ENCODE data around the gene FRMPD2. TPM values are rescaled to one million over a fixed set of nuclear protein-coding genes. Genes with fewer than 3 reads are reported as not detected.
"Not testable (repeated sequence)": the region's sequence is repeated elsewhere in the genome, so short reads cannot be mapped to it uniquely, and the experiment has no call there.

FRMPD2 gene
- total RNA-seq, 4 donors from 2014 or later: 1.2 TPM; not detected in 3

GRCh38 chr10:48249004-48249762 is 25.3 kb downstream of the FRMPD2 start:
- H3K4me3 ChIP-seq (ENCODE audit: low read depth, poor library complexity, severe bottlenecking): no peak overlapping the region
- peak in 1 of 2 donors; percentile 64 for DNase-seq (ENCODE audit: low spot score in 2 of 2)
- 84 to 88% methylated on average over 6 of the region's 6 CpGs for WGBS, 2 donors
- intact Hi-C loops (cut with DNase I; ENCODE audit: low total_unique reads): no loop called here
- TF ChIP-seq CTCF (IDR thresholded peaks at IDR 0.05) (no peak), POLR2A (IDR thresholded peaks at IDR 0.05) (no peak)

GRCh38 chr10:48248462-48248861 is 26.0 kb downstream of the FRMPD2 start:
- DNase-seq (ENCODE audit: low spot score in 2 of 2): no peak
- TF ChIP-seq POLR2A (IDR thresholded peaks at IDR 0.05): no peak
- TF ChIP-seq CTCF (IDR thresholded peaks at IDR 0.05): no peak
- H3K4me3 ChIP-seq (ENCODE audit: low read depth, poor library complexity, severe bottlenecking): no peak overlapping the region
- intact Hi-C loops (cut with DNase I; ENCODE audit: low total_unique reads): no loop called here
- 59 to 64% methylated on average over 2 of the region's 2 CpGs for WGBS, 2 donors

- 50 to 63% methylated on average over 2 of the region's 2 CpGs for WGBS, 2 donors
- intact Hi-C loops (cut with DNase I; ENCODE audit: low total_unique reads): no loop called here
- no peak overlapping the region for H3K4me3 ChIP-seq (ENCODE audit: low read depth, poor library complexity, severe bottlenecking)
- TF ChIP-seq POLR2A (IDR thresholded peaks at IDR 0.05) (no peak), CTCF (IDR thresholded peaks at IDR 0.05) (no peak)
- DNase-seq (ENCODE audit: low spot score in 2 of 2): peak in 1 of 2 donors; percentile 43
Observed at GRCh38 chr10:48247680-48248079, 26.8 kb downstream of the FRMPD2 start.

GRCh38 chr10:48246501-48246900 is 28.0 kb downstream of the FRMPD2 start:
- WGBS, 2 donors: 81 to 85% methylated on average over 1 of the region's 1 CpG
- no peak overlapping the region for H3K4me3 ChIP-seq (ENCODE audit: low read depth, poor library complexity, severe bottlenecking)
- intact Hi-C loops (cut with DNase I; ENCODE audit: low total_unique reads): no loop called here
- DNase-seq (ENCODE audit: low spot score in 2 of 2): peak in 1 of 2 donors; percentile 20
- TF ChIP-seq CTCF (IDR thresholded peaks at IDR 0.05) (no peak), POLR2A (IDR thresholded peaks at IDR 0.05) (no peak)

- no peak overlapping the region for H3K4me3 ChIP-seq (ENCODE audit: low read depth, poor library complexity, severe bottlenecking)
- intact Hi-C loops (cut with DNase I; ENCODE audit: low total_unique reads): no loop called here
- DNase-seq (ENCODE audit: low spot score in 2 of 2): peak in 1 of 2 donors; percentile 23
- TF ChIP-seq CTCF (IDR thresholded peaks at IDR 0.05) (no peak), POLR2A (IDR thresholded peaks at IDR 0.05) (no peak)
- 84 to 88% methylated on average over 3 of the region's 3 CpGs for WGBS, 2 donors
Observed at GRCh38 chr10:48245977-48246376, 28.5 kb downstream of the FRMPD2 start.

- H3K4me3 ChIP-seq (ENCODE audit: low read depth, poor library complexity, severe bottlenecking); intact Hi-C loops (cut with DNase I; ENCODE audit: low total_unique reads): not testable (repeated sequence)
- DNase-seq (ENCODE audit: low spot score in 2 of 2): peak in 1 of 2 donors; percentile 59
- 81 to 86% methylated on average over 5 of the region's 5 CpGs for WGBS, 2 donors
Observed at GRCh38 chr10:48243921-48244320, 30.6 kb downstream of the FRMPD2 start.

Data from lower leg skin (tissue), 4 donors.